22Rv1 (cell line): ENCODE data around the gene CXCR5.

ENCODE experiments used
- ZFX ChIP-seq: fragments of 450-650 bp; IDR thresholded peaks from 2 replicates; pipeline ENCODE4 v1.6.1; 2017; ENCODE audit warnings: antibody characterized with exemption, borderline replicate concordance
- TF ChIP-seq, protein P1 (sequence below): fragments of 450-650 bp; IDR thresholded peaks from 2 replicates; pipeline ENCODE4 v1.5.1; 2017; ENCODE audit warnings: mild to moderate bottlenecking

DNA sequence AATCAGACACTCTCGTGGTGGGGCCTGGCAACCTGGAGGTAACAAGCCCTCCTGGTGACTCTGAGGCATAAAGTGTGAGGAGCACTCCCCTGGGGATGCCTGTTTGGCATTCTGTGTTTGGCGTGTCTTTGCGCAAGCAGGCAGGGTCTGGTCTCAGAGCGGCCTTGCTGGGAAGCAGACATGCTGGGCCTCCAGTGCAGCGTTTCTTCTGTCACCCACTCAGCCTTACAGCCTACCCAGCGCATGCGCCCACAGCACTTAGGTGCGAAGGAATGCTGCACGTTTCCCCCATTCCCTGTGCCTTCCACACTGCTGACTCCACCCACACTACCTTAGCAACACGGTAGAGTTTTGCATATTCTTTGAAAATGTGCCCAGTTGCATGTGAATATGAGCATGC is 7.4 kb upstream of the CXCR5 start:
- TF ChIP-seq, protein P1, sequence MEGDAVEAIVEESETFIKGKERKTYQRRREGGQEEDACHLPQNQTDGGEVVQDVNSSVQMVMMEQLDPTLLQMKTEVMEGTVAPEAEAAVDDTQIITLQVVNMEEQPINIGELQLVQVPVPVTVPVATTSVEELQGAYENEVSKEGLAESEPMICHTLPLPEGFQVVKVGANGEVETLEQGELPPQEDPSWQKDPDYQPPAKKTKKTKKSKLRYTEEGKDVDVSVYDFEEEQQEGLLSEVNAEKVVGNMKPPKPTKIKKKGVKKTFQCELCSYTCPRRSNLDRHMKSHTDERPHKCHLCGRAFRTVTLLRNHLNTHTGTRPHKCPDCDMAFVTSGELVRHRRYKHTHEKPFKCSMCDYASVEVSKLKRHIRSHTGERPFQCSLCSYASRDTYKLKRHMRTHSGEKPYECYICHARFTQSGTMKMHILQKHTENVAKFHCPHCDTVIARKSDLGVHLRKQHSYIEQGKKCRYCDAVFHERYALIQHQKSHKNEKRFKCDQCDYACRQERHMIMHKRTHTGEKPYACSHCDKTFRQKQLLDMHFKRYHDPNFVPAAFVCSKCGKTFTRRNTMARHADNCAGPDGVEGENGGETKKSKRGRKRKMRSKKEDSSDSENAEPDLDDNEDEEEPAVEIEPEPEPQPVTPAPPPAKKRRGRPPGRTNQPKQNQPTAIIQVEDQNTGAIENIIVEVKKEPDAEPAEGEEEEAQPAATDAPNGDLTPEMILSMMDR: no peak
- TF ChIP-seq ZFX: no peak
